ENCODE data around the gene LRRC56.
"Not testable (repeated sequence)": the region's sequence is repeated elsewhere in the genome, so short reads cannot be mapped to it uniquely, and the experiment has no call there.

Gene LRRC56

GRCh38 chr11:559712-560304, 22.5 kb downstream of the LRRC56 start:
- no peak for DNase-seq (ENCODE audit: low read depth in 3 of 3)

GRCh38 chr11:560305-561147, 23.2 kb downstream of the LRRC56 start, which contains the start of the genes LMNTD2 and RASSF7:
Gene LMNTD2 (minus strand): TSS chr11:560738. CDS start chr11:560716, 22 bp downstream.
Gene RASSF7 (plus strand): TSS chr11:560970. CDS start chr11:561769, 799 bp downstream.
- DNase-seq (ENCODE audit: low read depth in 3 of 3): peak; percentile 90 to 96 (median 91)

GRCh38 chr11:561148-562003, 24.0 kb downstream of the LRRC56 start:
- DNase-seq (ENCODE audit: low read depth in 3 of 3): no peak

GRCh38 chr11:562046-562645, 24.8 kb downstream of the LRRC56 start:
- no peak for DNase-seq (ENCODE audit: low read depth in 3 of 3)

GRCh38 chr11:563066-563811, 25.9 kb downstream of the LRRC56 start:
- DNase-seq (ENCODE audit: low read depth in 3 of 3): no peak

GRCh38 chr11:563812-564578, 26.7 kb downstream of the LRRC56 start:
- no peak for DNase-seq (ENCODE audit: low read depth in 3 of 3)

- DNase-seq (ENCODE audit: low read depth in 3 of 3): no peak
These were observed 28.7 kb downstream of the LRRC56 start for GRCh38 chr11:565921-566509.

GRCh38 chr11:567011-567628, 29.8 kb downstream of the LRRC56 start:
- no peak for DNase-seq (ENCODE audit: low read depth in 3 of 3)

- no peak for DNase-seq (ENCODE audit: low read depth in 3 of 3)
These were observed 30.4 kb downstream of the LRRC56 start for GRCh38 chr11:567629-568292.

- peak; percentile 71 to 91 (median 79) for DNase-seq (ENCODE audit: low read depth in 3 of 3)
These were observed 31.2 kb downstream of the LRRC56 start for GRCh38 chr11:568306-569157.

GRCh38 chr11:569158-569885, 32.0 kb downstream of the LRRC56 start:
- no peak for DNase-seq (ENCODE audit: low read depth in 3 of 3)

GRCh38 chr11:571802-572185, 34.5 kb downstream of the LRRC56 start:
- no peak for DNase-seq (ENCODE audit: low read depth in 3 of 3)

GRCh38 chr11:573146-573759, 35.9 kb downstream of the LRRC56 start:
- DNase-seq (ENCODE audit: low read depth in 3 of 3): no peak

- not testable (repeated sequence) for DNase-seq (ENCODE audit: low read depth in 3 of 3)
These were observed 36.8 kb downstream of the LRRC56 start for GRCh38 chr11:574031-574570.

- DNase-seq (ENCODE audit: low read depth in 3 of 3): no peak
These were observed 37.4 kb downstream of the LRRC56 start for GRCh38 chr11:574632-575312.
